ENCODE data around the gene TMEM95. TPM values are rescaled to one million over a fixed set of nuclear protein-coding genes. Genes with fewer than 3 reads are reported as not detected.
A peak's percentile ranks its signal among the peaks of the same experiment; 100 is the strongest.

The TMEM95 gene
- total RNA-seq, 2 donors from 2014 or later = not detected

- Histone ChIP-seq H3K4me1 (ENCODE audit: control insufficient read depth, insufficient read depth, low read length) (no peaks in the 10 kb centered on the region), H3K36me3 (ENCODE audit: control insufficient read depth, insufficient read depth, low read length) (peaks cover 5% of the 10 kb centered on the region), H3K4me3 (ENCODE audit: low read length) (peak overlapping the region; percentile 88), H3K27ac (ENCODE audit: low read depth, low read length) (peak overlapping the region; percentile 77), H3K9me3 (ENCODE audit: control insufficient read depth, low read length) (no peaks in the 10 kb centered on the region), H3K27me3 (ENCODE audit: control insufficient read depth, insufficient read depth, low read length, poor library complexity, severe bottlenecking) (no peaks in the 10 kb centered on the region), H3K9ac (ENCODE audit: extremely low read depth, low read length, poor library complexity, severe bottlenecking) (peak overlapping the region; percentile 62)
- Mint-ChIP-seq H3K4me1 (peaks cover 20% of the 10 kb centered on the region), H3K36me3 (ENCODE audit: low read depth) (peaks cover 10% of the 10 kb centered on the region), H3K4me3 (peak overlapping the region; percentile 77), H3K9me3 (no peaks in the 10 kb centered on the region), H3K27ac (peak overlapping the region; percentile 95), H3K27me3 (ENCODE audit: insufficient read depth) (peaks cover 7% of the 10 kb centered on the region)
- no peak for DNase-seq
- TF ChIP-seq CTCF (conservative IDR thresholded peaks at IDR 0.05) = no peak
- 23 to 50% methylated on average over 6 to 16 of the region's 16 CpGs for WGBS, 2 experiments (ENCODE audit: insufficient coverage in 1 of 2, insufficient read length in 1 of 2)
Observed at GRCh38 chr17:7403043-7403726, 48.2 kb downstream of the TMEM95 start.

- Mint-ChIP-seq H3K27me3 (ENCODE audit: insufficient read depth) (peaks cover 9% of the 10 kb centered on the region), H3K4me3 (peak overlapping the region; percentile 77), H3K36me3 (ENCODE audit: low read depth) (peaks cover 10% of the 10 kb centered on the region), H3K9me3 (no peaks in the 10 kb centered on the region), H3K27ac (peak overlapping the region; percentile 95), H3K4me1 (peaks cover 20% of the 10 kb centered on the region)
- Histone ChIP-seq H3K27ac (ENCODE audit: low read depth, low read length) (peak overlapping the region; percentile 77), H3K4me3 (ENCODE audit: low read length) (peak overlapping the region; percentile 88), H3K9ac (ENCODE audit: extremely low read depth, low read length, poor library complexity, severe bottlenecking) (peak overlapping the region; percentile 62), H3K27me3 (ENCODE audit: control insufficient read depth, insufficient read depth, low read length, poor library complexity, severe bottlenecking) (no peaks in the 10 kb centered on the region), H3K9me3 (ENCODE audit: control insufficient read depth, low read length) (no peaks in the 10 kb centered on the region), H3K36me3 (ENCODE audit: control insufficient read depth, insufficient read depth, low read length) (peaks cover 7% of the 10 kb centered on the region), H3K4me1 (ENCODE audit: control insufficient read depth, insufficient read depth, low read length) (no peaks in the 10 kb centered on the region)
- no peak for DNase-seq
- 0% methylated on average over 8 to 13 of the region's 13 CpGs for WGBS, 2 experiments (ENCODE audit: insufficient coverage in 1 of 2, insufficient read length in 1 of 2)
- TF ChIP-seq CTCF (conservative IDR thresholded peaks at IDR 0.05) = no peak
Observed at GRCh38 chr17:7403727-7403976, 48.7 kb downstream of the TMEM95 start.

GRCh38 chr17:7403977-7404736 is 49.2 kb downstream of the TMEM95 start, which contains the start of gene TMEM256:
TMEM256 (minus strand) TSS chr17:7404097; CDS start chr17:7404084, 13 bp downstream.
- peak within 1 kb of the TSS; percentile 95 for H3K27ac Mint-ChIP-seq
- H3K27me3 Mint-ChIP-seq (ENCODE audit: insufficient read depth) = peaks cover 13% of the 10 kb centered on the region
- H3K4me1 Mint-ChIP-seq = peaks cover 20% of the 10 kb centered on the region
- peak; percentile 29 for TF ChIP-seq CTCF (conservative IDR thresholded peaks at IDR 0.05)
- no peaks in the 10 kb centered on the region for H3K9me3 Mint-ChIP-seq
- H3K4me3 Mint-ChIP-seq = peak within 1 kb of the TSS; percentile 77
- DNase-seq = peak; percentile 100
- peaks cover 14% of the 10 kb centered on the region for H3K36me3 Mint-ChIP-seq (ENCODE audit: low read depth)
- Histone ChIP-seq H3K36me3 (ENCODE audit: control insufficient read depth, insufficient read depth, low read length) (peaks cover 11% of the 10 kb centered on the region), H3K9me3 (ENCODE audit: control insufficient read depth, low read length) (no peaks in the 10 kb centered on the region), H3K4me1 (ENCODE audit: control insufficient read depth, insufficient read depth, low read length) (no peaks in the 10 kb centered on the region), H3K4me3 (ENCODE audit: low read length) (peak within 1 kb of the TSS; percentile 91), H3K27ac (ENCODE audit: low read depth, low read length) (peak within 1 kb of the TSS; percentile 77), H3K27me3 (ENCODE audit: control insufficient read depth, insufficient read depth, low read length, poor library complexity, severe bottlenecking) (no peaks in the 10 kb centered on the region), H3K9ac (ENCODE audit: extremely low read depth, low read length, poor library complexity, severe bottlenecking) (peak within 1 kb of the TSS; percentile 70)
- 0% methylated on average over 18 to 49 of the region's 49 CpGs for WGBS, 2 experiments (ENCODE audit: insufficient coverage in 1 of 2, insufficient read length in 1 of 2)
